ENCODE measurements around the gene OPN3. TPM values are rescaled to one million over a fixed set of nuclear protein-coding genes. Genes with fewer than 3 reads are reported as not detected.

The OPN3 gene
- total RNA-seq, 4 donors from 2014 or later, result 4.6 to 9.6 (median 5.8) TPM

GRCh38 chr1:241639623-241640148 is 483 bp downstream of the OPN3 start:
- ATAC-seq (peak; percentile 68 to 70), DNase-seq (peak in 1 of 2 donors; percentile 42)
- Histone ChIP-seq H3K27me3 (no peaks in the 10 kb centered on the region), H3K9me3 (no peaks in the 10 kb centered on the region), H3K4me3 (peak overlapping the region; percentile 83 to 91 (median 84)), H3K27ac (peak overlapping the region; percentile 70 to 88 (median 76)), H3K36me3 (no peaks in the 10 kb centered on the region), H3K4me1 (peaks cover 11 to 23% of the 10 kb centered on the region in 2 donors)
- intact Hi-C loops (cut with DNase I; ENCODE audit: low total_unique reads) (loop anchor here (2.0 to 10.0 kb wide), 3 partner anchors 121 to 1615 kb away; partner anchors contain the start of genes CEP170, EXO1, FH and SDCCAG8), in situ Hi-C loops (cut with MboI; ENCODE audit: low sequenced_read_pairs in 4 of 4) (loop anchor here in 3 of 4 donors (10.0 to 25.0 kb wide), 2 partner anchors 115 to 198 kb away; partner anchors contain the start of gene EXO1 (in 2 of the 3))
- TF ChIP-seq CTCF (IDR thresholded peaks at IDR 0.05 in 4 of 5, conservative IDR thresholded peaks at IDR 0.05 in 1 of 5) (no peak), POLR2A (IDR thresholded peaks at IDR 0.05) (no peak)

GRCh38 chr1:241638909-241639622 is 1.1 kb downstream of the OPN3 start:
- in situ Hi-C loops (cut with MboI; ENCODE audit: low sequenced_read_pairs in 4 of 4), result loop anchor here in 3 of 4 donors (10.0 to 25.0 kb wide), 2 partner anchors 114 to 198 kb away; partner anchors contain the start of gene EXO1 (in 2 of the 3)
- Histone ChIP-seq H3K36me3 (no peaks in the 10 kb centered on the region), H3K27me3 (no peaks in the 10 kb centered on the region), H3K9me3 (no peaks in the 10 kb centered on the region), H3K27ac (peak overlapping the region in 3 of 4 donors; percentile 72 to 88 (median 81)), H3K4me1 (peaks cover 11 to 23% of the 10 kb centered on the region in 2 donors), H3K4me3 (peak overlapping the region; percentile 83 to 91 (median 84))
- TF ChIP-seq CTCF (IDR thresholded peaks at IDR 0.05 in 4 of 5, conservative IDR thresholded peaks at IDR 0.05 in 1 of 5) (no peak), POLR2A (IDR thresholded peaks at IDR 0.05) (no peak)
- DNase-seq (no peak), ATAC-seq (no peak)
- intact Hi-C loops (cut with DNase I; ENCODE audit: low total_unique reads), result no loop called here

- in situ Hi-C loops (cut with MboI; ENCODE audit: low sequenced_read_pairs in 4 of 4), result loop anchor here in 3 of 4 donors (10.0 to 25.0 kb wide), 2 partner anchors 113 to 199 kb away; partner anchors contain the start of gene EXO1 (in 2 of the 3)
- H3K4me3 ChIP-seq, result no peak overlapping the region
These were observed 2.0 kb downstream of the OPN3 start for GRCh38 chr1:241638099-241638682.

GRCh38 chr1:241637604-241638003 is 2.6 kb downstream of the OPN3 start:
- no peaks in the 10 kb centered on the region for H3K27me3 ChIP-seq
- intact Hi-C loops (cut with DNase I; ENCODE audit: low total_unique reads) (no loop called here), in situ Hi-C loops (cut with MboI; ENCODE audit: low sequenced_read_pairs in 4 of 4) (loop anchor here in 3 of 4 donors (10.0 to 25.0 kb wide), 2 partner anchors 113 to 200 kb away; partner anchors contain the start of gene EXO1 (in 2 of the 3))
- H3K9me3 ChIP-seq, result no peaks in the 10 kb centered on the region
- no peak for DNase-seq
- TF ChIP-seq POLR2A (IDR thresholded peaks at IDR 0.05) (no peak), CTCF (IDR thresholded peaks at IDR 0.05 in 4 of 5, conservative IDR thresholded peaks at IDR 0.05 in 1 of 5) (no peak)
- H3K4me3 ChIP-seq, result no peak overlapping the region
- no peak for ATAC-seq
- peaks cover 11 to 23% of the 10 kb centered on the region in 2 donors for H3K4me1 ChIP-seq
- no peak overlapping the region for H3K27ac ChIP-seq
- H3K36me3 ChIP-seq, result no peaks in the 10 kb centered on the region

More at GRCh38 chr1:241638099-241638682, 2.0 kb downstream of the OPN3 start:
- no peaks in the 10 kb centered on the region for H3K36me3 ChIP-seq
- intact Hi-C loops (cut with DNase I; ENCODE audit: low total_unique reads), result no loop called here
- peaks cover 11 to 23% of the 10 kb centered on the region in 2 donors for H3K4me1 ChIP-seq
- no peak for DNase-seq
- H3K9me3 ChIP-seq, result no peaks in the 10 kb centered on the region
- no peak for ATAC-seq
- no peak overlapping the region for H3K27ac ChIP-seq
- no peak for TF ChIP-seq CTCF (IDR thresholded peaks at IDR 0.05 in 4 of 5, conservative IDR thresholded peaks at IDR 0.05 in 1 of 5)
- no peak for TF ChIP-seq POLR2A (IDR thresholded peaks at IDR 0.05)
- H3K27me3 ChIP-seq, result no peaks in the 10 kb centered on the region
